WTC11 (cell line): Measurements from ENCODE around the gene PELI3. TPM values are rescaled to one million over a fixed set of nuclear protein-coding genes. Genes with fewer than 3 reads are reported as not detected.

Experiments used
- AFF4 ChIP-seq: sonication (generic); formaldehyde crosslinking; IDR thresholded peaks from 2 replicates; pipeline ENCODE4 v1.8.1; 2023; ENCODE audit warnings: mild to moderate bottlenecking, missing genetic modification reagents, borderline replicate concordance
- AR ChIP-seq: fragments of 250-450 bp; sonication (Bioruptor Pico); IDR thresholded peaks from 2 replicates; pipeline ENCODE4 v1.9.0; 2021; ENCODE audit warnings: mild to moderate bottlenecking
- E2F5 ChIP-seq: sonication (generic); formaldehyde crosslinking; IDR thresholded peaks from 2 replicates; pipeline ENCODE4 v1.8.1; 2022; ENCODE audit warnings: mild to moderate bottlenecking, moderate library complexity, missing genetic modification reagents
- GABPB1 ChIP-seq: sonication (generic); formaldehyde crosslinking; IDR thresholded peaks from 2 replicates; pipeline ENCODE4 v1.8.1; 2023; ENCODE audit warnings: mild to moderate bottlenecking, missing genetic modification reagents
- GTF2I ChIP-seq: fragments of 250-450 bp; sonication (Bioruptor Pico); conservative IDR thresholded peaks from 2 replicates; pipeline ENCODE4 v1.4.0; 2021; ENCODE audit warnings: mild to moderate bottlenecking
- JAZF1 ChIP-seq: fragments of 250-450 bp; sonication (Bioruptor Pico); IDR thresholded peaks from 2 replicates; pipeline ENCODE4 v1.9.0; 2021; ENCODE audit warnings: moderate library complexity, mild to moderate bottlenecking, inconsistent platforms
- KAT7 ChIP-seq: sonication (generic); formaldehyde crosslinking; IDR thresholded peaks from 2 replicates; pipeline ENCODE4 v1.8.1; 2023; ENCODE audit warnings: missing genetic modification reagents, mild to moderate bottlenecking, borderline replicate concordance
- TEAD1 ChIP-seq: sonication (generic); formaldehyde crosslinking; IDR thresholded peaks from 2 replicates; pipeline ENCODE4 v1.8.0; 2022; ENCODE audit warnings: mild to moderate bottlenecking, missing genetic modification reagents
- TEAD4 ChIP-seq: sonication (generic); formaldehyde crosslinking; IDR thresholded peaks from 2 replicates; pipeline ENCODE4 v1.8.0; 2022; ENCODE audit warnings: mild to moderate bottlenecking, missing genetic modification reagents
- ZNF671 ChIP-seq: fragments of 250-450 bp; sonication (Bioruptor Pico); IDR thresholded peaks from 2 replicates; pipeline ENCODE4 v1.8.0; 2021; ENCODE audit warnings: mild to moderate bottlenecking
- total RNA-seq: library from RNA; stranded (reverse); gene quantifications from 3 replicates; pipeline ENCODE4 v1.2.3, GENCODE V29; 2021
- TF ChIP-seq, protein P1 (sequence below): sonication (generic); formaldehyde crosslinking; IDR thresholded peaks from 2 replicates; pipeline ENCODE4 v1.8.0; 2022; ENCODE audit warnings: mild to moderate bottlenecking, missing genetic modification reagents
- TF ChIP-seq, protein P2 (sequence below): sonication (generic); formaldehyde crosslinking; IDR thresholded peaks from 2 replicates; pipeline ENCODE4 v1.8.0; 2023; ENCODE audit warnings: mild to moderate bottlenecking, missing genetic modification reagents
- TF ChIP-seq, protein P3 (sequence below): sonication (generic); formaldehyde crosslinking; IDR thresholded peaks from 2 replicates; pipeline ENCODE4 v1.8.0; 2023; ENCODE audit warnings: missing genetic modification reagents, mild to moderate bottlenecking, borderline replicate concordance

PELI3 gene
- total RNA-seq, 1 experiment from 2014 or later: 7.8 TPM

GRCh38 chr11:66438504-66439466 lies 27.9 kb upstream of the PELI3 start, which contains the start of gene MRPL11 (continued):
- TF ChIP-seq AFF4: no peak
- no peak for TF ChIP-seq ZNF671 (CRISPR knock-in tag)
- no peak; the same call in 1 of the 2 replicates for TF ChIP-seq KAT7 (CRISPR knock-in tag)
- TF ChIP-seq, protein P1, sequence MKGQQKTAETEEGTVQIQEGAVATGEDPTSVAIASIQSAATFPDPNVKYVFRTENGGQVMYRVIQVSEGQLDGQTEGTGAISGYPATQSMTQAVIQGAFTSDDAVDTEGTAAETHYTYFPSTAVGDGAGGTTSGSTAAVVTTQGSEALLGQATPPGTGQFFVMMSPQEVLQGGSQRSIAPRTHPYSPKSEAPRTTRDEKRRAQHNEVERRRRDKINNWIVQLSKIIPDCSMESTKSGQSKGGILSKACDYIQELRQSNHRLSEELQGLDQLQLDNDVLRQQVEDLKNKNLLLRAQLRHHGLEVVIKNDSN (CRISPR knock-in tag): peak; percentile 50; the same call in 1 of the 2 replicates
- peak; percentile 97 for TF ChIP-seq GTF2I
- TF ChIP-seq JAZF1 (CRISPR knock-in tag): no peak
- 0 out of 2 replicates have a peak, but pooled peaks have one; percentile 60 for TF ChIP-seq AR
- no peak for TF ChIP-seq TEAD1
- TF ChIP-seq, protein P2, sequence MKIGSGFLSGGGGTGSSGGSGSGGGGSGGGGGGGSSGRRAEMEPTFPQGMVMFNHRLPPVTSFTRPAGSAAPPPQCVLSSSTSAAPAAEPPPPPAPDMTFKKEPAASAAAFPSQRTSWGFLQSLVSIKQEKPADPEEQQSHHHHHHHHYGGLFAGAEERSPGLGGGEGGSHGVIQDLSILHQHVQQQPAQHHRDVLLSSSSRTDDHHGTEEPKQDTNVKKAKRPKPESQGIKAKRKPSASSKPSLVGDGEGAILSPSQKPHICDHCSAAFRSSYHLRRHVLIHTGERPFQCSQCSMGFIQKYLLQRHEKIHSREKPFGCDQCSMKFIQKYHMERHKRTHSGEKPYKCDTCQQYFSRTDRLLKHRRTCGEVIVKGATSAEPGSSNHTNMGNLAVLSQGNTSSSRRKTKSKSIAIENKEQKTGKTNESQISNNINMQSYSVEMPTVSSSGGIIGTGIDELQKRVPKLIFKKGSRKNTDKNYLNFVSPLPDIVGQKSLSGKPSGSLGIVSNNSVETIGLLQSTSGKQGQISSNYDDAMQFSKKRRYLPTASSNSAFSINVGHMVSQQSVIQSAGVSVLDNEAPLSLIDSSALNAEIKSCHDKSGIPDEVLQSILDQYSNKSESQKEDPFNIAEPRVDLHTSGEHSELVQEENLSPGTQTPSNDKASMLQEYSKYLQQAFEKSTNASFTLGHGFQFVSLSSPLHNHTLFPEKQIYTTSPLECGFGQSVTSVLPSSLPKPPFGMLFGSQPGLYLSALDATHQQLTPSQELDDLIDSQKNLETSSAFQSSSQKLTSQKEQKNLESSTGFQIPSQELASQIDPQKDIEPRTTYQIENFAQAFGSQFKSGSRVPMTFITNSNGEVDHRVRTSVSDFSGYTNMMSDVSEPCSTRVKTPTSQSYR (CRISPR knock-in tag): 0 out of 2 replicates have a peak, but pooled peaks have one; percentile 5
- TF ChIP-seq GABPB1: peak; percentile 28; the same call in 1 of the 2 replicates
- peak; percentile 52; the same call in 1 of the 2 replicates for TF ChIP-seq E2F5 (CRISPR knock-in tag)
- TF ChIP-seq, protein P3, sequence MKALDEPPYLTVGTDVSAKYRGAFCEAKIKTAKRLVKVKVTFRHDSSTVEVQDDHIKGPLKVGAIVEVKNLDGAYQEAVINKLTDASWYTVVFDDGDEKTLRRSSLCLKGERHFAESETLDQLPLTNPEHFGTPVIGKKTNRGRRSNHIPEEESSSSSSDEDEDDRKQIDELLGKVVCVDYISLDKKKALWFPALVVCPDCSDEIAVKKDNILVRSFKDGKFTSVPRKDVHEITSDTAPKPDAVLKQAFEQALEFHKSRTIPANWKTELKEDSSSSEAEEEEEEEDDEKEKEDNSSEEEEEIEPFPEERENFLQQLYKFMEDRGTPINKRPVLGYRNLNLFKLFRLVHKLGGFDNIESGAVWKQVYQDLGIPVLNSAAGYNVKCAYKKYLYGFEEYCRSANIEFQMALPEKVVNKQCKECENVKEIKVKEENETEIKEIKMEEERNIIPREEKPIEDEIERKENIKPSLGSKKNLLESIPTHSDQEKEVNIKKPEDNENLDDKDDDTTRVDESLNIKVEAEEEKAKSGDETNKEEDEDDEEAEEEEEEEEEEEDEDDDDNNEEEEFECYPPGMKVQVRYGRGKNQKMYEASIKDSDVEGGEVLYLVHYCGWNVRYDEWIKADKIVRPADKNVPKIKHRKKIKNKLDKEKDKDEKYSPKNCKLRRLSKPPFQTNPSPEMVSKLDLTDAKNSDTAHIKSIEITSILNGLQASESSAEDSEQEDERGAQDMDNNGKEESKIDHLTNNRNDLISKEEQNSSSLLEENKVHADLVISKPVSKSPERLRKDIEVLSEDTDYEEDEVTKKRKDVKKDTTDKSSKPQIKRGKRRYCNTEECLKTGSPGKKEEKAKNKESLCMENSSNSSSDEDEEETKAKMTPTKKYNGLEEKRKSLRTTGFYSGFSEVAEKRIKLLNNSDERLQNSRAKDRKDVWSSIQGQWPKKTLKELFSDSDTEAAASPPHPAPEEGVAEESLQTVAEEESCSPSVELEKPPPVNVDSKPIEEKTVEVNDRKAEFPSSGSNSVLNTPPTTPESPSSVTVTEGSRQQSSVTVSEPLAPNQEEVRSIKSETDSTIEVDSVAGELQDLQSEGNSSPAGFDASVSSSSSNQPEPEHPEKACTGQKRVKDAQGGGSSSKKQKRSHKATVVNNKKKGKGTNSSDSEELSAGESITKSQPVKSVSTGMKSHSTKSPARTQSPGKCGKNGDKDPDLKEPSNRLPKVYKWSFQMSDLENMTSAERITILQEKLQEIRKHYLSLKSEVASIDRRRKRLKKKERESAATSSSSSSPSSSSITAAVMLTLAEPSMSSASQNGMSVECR: peak; percentile 28; the same call in 1 of the 2 replicates
- TF ChIP-seq TEAD4 (CRISPR knock-in tag): 0 out of 2 replicates have a peak, but pooled peaks have one; percentile 24
